NT2/D1 (cell line): ENCODE measurements around the gene SPOUT1.

Experiments
- SUZ12 ChIP-seq: IDR thresholded peaks from 2 replicates; pipeline ENCODE4 v1.6.1; 2011; ENCODE audit not compliant: insufficient read length, insufficient read depth; ENCODE audit errors: extremely low read depth
- YY1 ChIP-seq: IDR thresholded peaks from 2 replicates; pipeline ENCODE4 v1.6.1; 2011; ENCODE audit not compliant: insufficient read length, insufficient read depth
- ZNF274 ChIP-seq: IDR thresholded peaks from 2 replicates; pipeline ENCODE4 v1.6.1; 2011; ENCODE audit warnings: mild to moderate bottlenecking, low read depth, low read length

- TF ChIP-seq YY1 (no peak), ZNF274 (no peak), SUZ12 (no peak)
These were observed 7.0 kb upstream of the SPOUT1 start for GRCh38 chr9:128836509-128837145.
